Aorta (tissue), 5 donors: ENCODE results near the gene DCAF17. TPM values are rescaled to one million over a fixed set of nuclear protein-coding genes. Genes with fewer than 3 reads are reported as not detected.
A peak's percentile ranks its signal among the peaks of the same experiment; 100 is the strongest.

Experiments used
- ATAC-seq: fragments of 200-7000 bp; cut with Tn5 transposase; one replicate; pipeline ENCODE4 v1.9.1; 2022; ENCODE audit warnings: moderate library complexity; ENCODE audit not compliant: low FRiP score
- DNase-seq, 2 donors: peaks; one replicate each; pipeline ENCODE4 v3.0.0-alpha.2; 2020
- H3K27ac ChIP-seq, 2 donors: one replicate each; pipeline ENCODE4 v1.5.1; 2013; ENCODE audit warnings: low read length in 2 of 2, mild to moderate bottlenecking in 2 of 2, moderate library complexity in 2 of 2, control low read depth in 1 of 2, inconsistent platforms in 1 of 2, low read depth in 1 of 2
- H3K27me3 ChIP-seq, 2 donors: one replicate each; pipeline ENCODE4 v1.6.1; 2013; ENCODE audit warnings: control low read depth in 1 of 2, low read length in 1 of 2, mild to moderate bottlenecking in 1 of 2, moderate library complexity in 1 of 2; ENCODE audit not compliant: insufficient read depth in 2 of 2, control insufficient read depth in 1 of 2
- H3K36me3 ChIP-seq, 2 donors: one replicate each; pipeline ENCODE4 v1.6.1; 2013; ENCODE audit warnings: control low read depth in 1 of 2, low read length in 1 of 2, mild to moderate bottlenecking in 1 of 2; ENCODE audit not compliant: insufficient read depth in 2 of 2, control insufficient read depth in 1 of 2
- H3K4me1 ChIP-seq, 2 donors: one replicate each; pipeline ENCODE4 v1.6.1; 2013; ENCODE audit warnings: low read length in 2 of 2, control low read depth in 1 of 2, mild to moderate bottlenecking in 1 of 2, moderate library complexity in 1 of 2; ENCODE audit not compliant: insufficient read depth in 2 of 2, control insufficient read depth in 1 of 2
- H3K4me3 ChIP-seq, 2 donors: one replicate each; pipeline ENCODE4 v1.5.1; 2013; ENCODE audit warnings: low read length in 2 of 2, control low read depth in 1 of 2, mild to moderate bottlenecking in 1 of 2
- H3K9me3 ChIP-seq: one replicate; pipeline ENCODE4 v1.6.1; 2013; ENCODE audit warnings: mild to moderate bottlenecking, low read length; ENCODE audit not compliant: control insufficient read depth
- WGBS, 2 donors: extraction: QIAGEN DNeasy Blood & Tissue Kit; methylation state at CpG; one replicate each; pipeline ENCODE4 v1.1.7; 2013; 5-methylcytosine and 5-hydroxymethylcytosine counted together
- intact Hi-C, 2 donors: fragments of 100-400 bp; cut with DNase I; formaldehyde crosslinking; loops; one replicate each; pipeline versions ENCODE4 v1.14.2 to v1.15.0; 2022
- polyA plus RNA-seq, 2 donors: library from polyadenylated mRNA; stranded (reverse); fragments of 200-250 nt; gene quantifications; one replicate each; pipeline ENCODE4 v1.2.3, GENCODE V29; 2013
- total RNA-seq, 2 donors: library from RNA; stranded (reverse); fragmentation: NEBNext Ultra II Directional; extraction: Animal tissue kit (Norgen Biotek cat#: 25700); gene quantifications; one replicate each; pipeline ENCODE4 v1.2.1, GENCODE V29; 2021
- donor health status: healthy with polysubstance abuse.
- donor health status: Bipolar disorder and iron deficiency.
- donor health status: DM: no; HTN: no; CAD: no.
- donor health status: DM: no; HTN: no; CAD: no.
- donor health status: DM: yes; HTN: yes; CAD: no.

The DCAF17 gene
- total and polyA plus RNA-seq, 4 donors: 5.4 to 20.3 (median 12.6) TPM

DNA sequence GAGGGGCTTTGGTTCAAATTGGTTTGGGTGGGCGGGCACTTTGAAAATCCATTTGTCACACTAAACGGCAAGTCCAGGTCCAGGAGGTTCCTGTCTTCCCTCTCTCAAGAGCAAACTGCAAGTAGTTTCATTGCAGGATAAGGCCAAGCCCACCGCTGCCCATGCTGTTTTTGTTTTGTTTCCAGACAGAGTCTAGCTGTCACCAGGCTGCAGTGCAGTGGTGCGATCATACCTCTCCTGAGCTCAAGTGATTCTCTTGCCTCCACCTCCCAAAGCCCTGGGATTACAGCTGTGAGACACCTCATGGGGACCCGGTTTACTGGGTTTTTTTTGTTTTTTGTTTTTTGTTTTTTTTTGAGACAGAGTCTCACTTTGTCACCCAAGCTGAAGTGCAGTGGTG, 86.4 kb downstream of the DCAF17 start:
- WGBS, 2 donors: 84 to 89% methylated on average over 5 of the region's 5 CpGs
- no peak overlapping the region for H3K27ac ChIP-seq
- no peaks in the 10 kb centered on the region for H3K27me3 ChIP-seq
- no peaks in the 10 kb centered on the region for H3K9me3 ChIP-seq
- peaks cover 0 to 2% of the 10 kb centered on the region in 2 donors for H3K4me1 ChIP-seq
- H3K36me3 ChIP-seq: no peaks in the 10 kb centered on the region
- no peak overlapping the region for H3K4me3 ChIP-seq
- ATAC-seq (no peak), DNase-seq (no peak)
- intact Hi-C loops: no loop called here

DNA sequence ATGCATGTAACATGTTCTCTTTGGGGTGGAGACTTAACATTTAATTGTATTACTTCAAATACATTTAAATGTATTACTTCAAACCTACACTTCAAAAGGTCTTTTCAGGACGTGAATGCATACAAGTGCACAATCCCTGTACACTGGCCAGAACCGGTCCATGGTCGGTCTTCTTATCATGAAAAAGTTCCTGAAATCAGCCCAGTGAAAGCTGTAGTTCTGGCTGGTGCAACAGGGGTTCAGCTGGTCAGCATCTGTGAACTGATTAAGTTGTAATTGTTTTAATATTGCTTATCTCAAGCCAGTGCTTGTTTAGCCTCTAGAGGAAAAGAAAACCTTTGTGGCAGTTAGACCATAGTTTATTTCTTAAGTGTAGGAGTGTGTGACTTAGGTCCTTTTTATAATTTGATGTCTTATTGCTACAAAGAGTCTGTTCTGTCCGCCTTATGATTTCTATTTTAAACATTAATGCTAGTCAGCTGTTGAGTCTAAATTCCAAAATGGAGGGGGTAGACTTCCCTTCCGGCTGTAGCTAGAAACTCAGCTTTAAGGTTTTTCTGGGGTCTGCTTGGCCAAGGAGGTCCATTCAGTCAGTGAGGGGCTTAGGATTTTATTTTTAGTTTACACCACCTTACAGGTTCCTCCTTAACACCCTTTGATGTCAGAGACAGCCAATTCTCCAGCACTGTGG, 87.5 kb downstream of the DCAF17 start:
- Histone ChIP-seq H3K27me3 (no peaks in the 10 kb centered on the region), H3K36me3 (no peaks in the 10 kb centered on the region), H3K9me3 (no peaks in the 10 kb centered on the region), H3K4me1 (peaks cover 0 to 2% of the 10 kb centered on the region in 2 donors), H3K27ac (peak overlapping the region; percentile 87 to 91), H3K4me3 (peak overlapping the region in 1 of 2 donors; percentile 35)
- DNase-seq (no peak), ATAC-seq (no peak)
- WGBS, 2 donors: 10 to 15% methylated on average over 5 of the region's 5 CpGs
- intact Hi-C loops: loop anchor here in 1 of 2 donors (2.0 kb wide), 1 partner anchor 87 kb away; the partner anchor contains the start of gene DCAF17

DNA sequence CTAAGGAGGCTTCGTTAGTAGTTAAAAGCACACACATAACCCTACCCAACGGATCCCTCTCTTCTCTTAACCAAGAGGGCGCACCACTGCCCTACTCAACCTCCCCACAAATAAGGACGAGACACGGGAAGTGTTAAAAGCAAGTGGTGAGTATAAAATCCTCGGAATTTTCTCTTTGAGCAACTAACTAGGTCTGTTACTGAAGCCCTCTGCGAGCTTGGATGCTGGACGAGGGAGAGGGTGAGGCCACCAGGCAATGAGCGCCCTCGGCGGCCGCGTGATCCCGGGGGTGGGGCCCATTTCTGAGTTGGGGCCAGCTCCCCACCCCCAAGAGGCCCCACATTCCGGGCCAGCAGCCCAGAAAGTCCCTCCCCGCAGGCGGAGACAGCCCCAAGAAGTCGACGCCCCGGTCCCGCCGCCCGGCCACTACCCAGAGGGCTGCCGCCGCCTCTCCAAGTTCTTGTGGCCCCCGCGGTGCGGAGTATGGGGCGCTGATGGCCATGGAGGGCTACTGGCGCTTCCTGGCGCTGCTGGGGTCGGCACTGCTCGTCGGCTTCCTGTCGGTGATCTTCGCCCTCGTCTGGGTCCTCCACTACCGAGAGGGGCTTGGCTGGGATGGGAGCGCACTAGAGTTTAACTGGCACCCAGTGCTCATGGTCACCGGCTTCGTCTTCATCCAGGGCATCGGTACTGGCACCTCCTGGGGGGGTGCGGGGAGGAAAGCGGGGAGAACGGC, 88.2 kb downstream of the DCAF17 start, which contains the start of gene CYBRD1:
CYBRD1 (plus strand) TSS at position 423 of the 736 bp plus-strand sequence; CDS start at position 495, 72 bp downstream.
- Histone ChIP-seq H3K9me3 (no peaks in the 10 kb centered on the region), H3K27me3 (no peaks in the 10 kb centered on the region), H3K27ac (peak within 1 kb of the TSS; percentile 87 to 92), H3K4me1 (peaks cover 0 to 2% of the 10 kb centered on the region in 2 donors), H3K36me3 (no peaks in the 10 kb centered on the region), H3K4me3 (peak within 1 kb of the TSS; percentile 81 to 96)
- ATAC-seq (peak; percentile 94), DNase-seq (peak; percentile 95 to 96)
- intact Hi-C loops: loop anchor here in 1 of 2 donors (2.0 kb wide), 1 partner anchor 87 kb away; the partner anchor contains the start of gene DCAF17
- 0 to 1% methylated on average over 45 of the region's 45 CpGs for WGBS, 2 donors

DNA sequence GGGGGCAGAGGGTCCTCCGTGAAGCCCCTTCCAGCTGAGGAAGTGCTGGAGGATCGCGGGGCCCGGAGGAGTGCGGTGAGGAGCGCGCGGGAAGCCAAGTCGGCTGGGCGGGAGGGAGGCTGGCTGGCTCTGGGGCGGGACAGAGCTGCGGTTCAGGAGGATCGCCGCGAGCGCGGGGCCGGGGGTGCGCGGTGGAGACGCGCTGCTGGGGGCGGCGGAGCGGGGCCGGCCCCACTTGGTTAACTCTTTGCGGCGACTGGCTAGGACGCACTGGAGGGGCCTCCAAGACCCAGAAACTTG, 88.7 kb downstream of the DCAF17 start:
- intact Hi-C loops: loop anchor here in 1 of 2 donors (2.0 kb wide), 1 partner anchor 88 kb away; the partner anchor contains the start of gene DCAF17
- Histone ChIP-seq H3K27me3 (no peaks in the 10 kb centered on the region), H3K9me3 (no peaks in the 10 kb centered on the region), H3K36me3 (no peaks in the 10 kb centered on the region), H3K4me1 (peaks cover 0 to 2% of the 10 kb centered on the region in 2 donors), H3K27ac (peak overlapping the region; percentile 87 to 92), H3K4me3 (peak overlapping the region; percentile 81 to 96)
- 0 to 1% methylated on average over 29 of the region's 29 CpGs for WGBS, 2 donors
- DNase-seq (peak in 1 of 2 donors; percentile 67), ATAC-seq (peak; percentile 75)

DNA sequence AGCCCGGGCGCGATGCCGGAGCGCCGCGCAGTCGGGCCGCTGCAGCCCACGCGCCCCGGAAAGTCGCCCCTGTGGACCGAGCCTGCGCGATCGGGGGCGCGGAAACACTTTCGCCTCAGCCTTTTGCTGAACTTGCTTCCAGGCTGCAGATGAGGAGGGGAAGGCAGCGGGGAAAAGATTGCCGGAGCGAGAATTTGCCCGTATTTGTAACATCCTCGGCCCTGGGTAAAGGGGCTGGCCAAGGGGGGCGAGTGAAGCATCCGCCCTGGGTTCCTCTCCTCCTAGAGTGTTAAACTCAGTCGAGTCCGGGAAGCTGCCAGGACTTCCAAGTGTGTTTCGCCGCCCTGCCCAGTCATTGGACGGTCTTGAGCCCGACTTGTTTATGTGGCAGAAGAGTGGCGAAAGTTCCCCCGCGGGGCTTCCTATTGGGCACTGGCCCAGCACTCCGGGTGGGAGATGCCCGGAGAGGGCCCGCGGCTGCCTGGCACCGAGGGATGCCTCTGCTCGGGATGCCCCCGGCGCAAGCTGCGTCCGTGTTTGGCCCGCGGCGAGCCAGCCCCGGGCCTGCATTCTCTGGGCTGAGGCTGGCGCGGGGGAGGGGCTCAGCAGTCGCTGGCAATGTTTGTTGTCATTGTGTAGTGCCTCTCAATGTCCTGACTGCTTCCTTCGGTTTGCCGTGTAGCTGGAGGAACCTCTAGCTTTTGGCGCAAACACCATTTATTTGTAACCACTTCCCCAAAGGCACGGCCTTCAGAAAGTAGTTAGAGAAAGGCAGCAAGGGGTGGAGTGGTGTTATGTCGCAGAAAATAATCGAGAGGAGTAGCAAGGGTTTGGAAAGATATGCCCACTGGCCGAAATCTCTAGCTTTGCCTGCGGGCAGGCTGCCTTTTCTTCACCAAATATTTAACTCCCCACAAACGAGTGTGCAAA, 89.3 kb downstream of the DCAF17 start:
- ATAC-seq (peak; percentile 84), DNase-seq (peak; percentile 88 to 92)
- Histone ChIP-seq H3K36me3 (no peaks in the 10 kb centered on the region), H3K27ac (peak overlapping the region; percentile 87 to 92), H3K4me1 (peaks cover 0 to 2% of the 10 kb centered on the region in 2 donors), H3K9me3 (no peaks in the 10 kb centered on the region), H3K27me3 (no peaks in the 10 kb centered on the region), H3K4me3 (peak overlapping the region; percentile 81 to 96)
- intact Hi-C loops: loop anchor here in 1 of 2 donors (2.0 kb wide), 1 partner anchor 89 kb away; the partner anchor contains the start of gene DCAF17
- 0% methylated on average over 55 to 62 of the region's 62 CpGs for WGBS, 2 donors

DNA sequence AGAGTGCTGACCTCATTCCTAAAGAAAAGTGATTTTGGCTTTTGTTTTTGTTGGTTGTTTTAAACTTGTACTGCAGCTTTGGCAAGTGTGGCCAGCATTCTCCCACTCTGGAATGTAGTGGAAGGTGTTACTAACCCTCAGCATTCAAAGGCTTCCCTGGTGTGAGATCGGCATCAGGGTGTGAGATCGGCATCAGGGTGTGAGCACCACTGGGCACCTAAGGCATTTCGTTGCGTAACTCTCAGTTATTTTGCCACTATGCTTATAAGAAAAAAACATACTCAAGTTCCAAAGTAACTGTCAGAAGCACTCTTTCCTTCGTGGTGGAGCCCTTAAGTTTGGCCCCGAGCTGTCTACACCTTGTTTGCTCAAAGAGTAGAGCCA, 90.0 kb downstream of the DCAF17 start:
- intact Hi-C loops: no loop called here
- no peaks in the 10 kb centered on the region for H3K9me3 ChIP-seq
- peaks cover 0 to 2% of the 10 kb centered on the region in 2 donors for H3K4me1 ChIP-seq
- 1 to 2% methylated on average over 6 of the region's 6 CpGs for WGBS, 2 donors
- DNase-seq (no peak), ATAC-seq (no peak)
- H3K36me3 ChIP-seq: no peaks in the 10 kb centered on the region
- peak overlapping the region; percentile 81 to 96 for H3K4me3 ChIP-seq
- H3K27me3 ChIP-seq: no peaks in the 10 kb centered on the region
- peak overlapping the region; percentile 87 to 92 for H3K27ac ChIP-seq

DNA sequence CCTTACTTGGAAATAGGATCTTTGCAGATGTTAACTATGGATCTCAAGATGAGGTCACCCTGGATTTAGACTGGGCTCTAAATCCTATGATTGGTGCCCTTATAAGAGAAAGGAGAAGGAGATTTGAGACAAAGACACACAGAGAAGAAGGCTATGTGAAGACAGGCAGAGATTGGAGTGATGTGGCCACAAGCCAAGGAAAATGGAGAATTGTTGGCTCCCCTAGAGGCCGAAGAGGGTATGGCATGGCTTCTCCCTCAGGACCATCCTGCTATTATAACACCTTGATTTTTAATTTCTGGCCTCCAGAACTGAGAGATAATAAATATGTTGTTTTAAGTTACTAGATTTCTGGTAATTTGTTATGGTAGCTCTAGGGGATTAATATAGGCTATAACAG, 95.9 kb downstream of the DCAF17 start:
- DNase-seq (no peak), ATAC-seq (no peak)
- intact Hi-C loops: no loop called here
- no peak overlapping the region for H3K27ac ChIP-seq
- H3K9me3 ChIP-seq: no peaks in the 10 kb centered on the region
- no peak overlapping the region for H3K4me3 ChIP-seq
- 96 to 97% methylated on average over 1 of the region's 1 CpG for WGBS, 2 donors
- H3K27me3 ChIP-seq: no peaks in the 10 kb centered on the region
- peaks cover 0 to 6% of the 10 kb centered on the region in 2 donors for H3K4me1 ChIP-seq
- H3K36me3 ChIP-seq: peaks cover 0 to 2% of the 10 kb centered on the region in 2 donors

DNA sequence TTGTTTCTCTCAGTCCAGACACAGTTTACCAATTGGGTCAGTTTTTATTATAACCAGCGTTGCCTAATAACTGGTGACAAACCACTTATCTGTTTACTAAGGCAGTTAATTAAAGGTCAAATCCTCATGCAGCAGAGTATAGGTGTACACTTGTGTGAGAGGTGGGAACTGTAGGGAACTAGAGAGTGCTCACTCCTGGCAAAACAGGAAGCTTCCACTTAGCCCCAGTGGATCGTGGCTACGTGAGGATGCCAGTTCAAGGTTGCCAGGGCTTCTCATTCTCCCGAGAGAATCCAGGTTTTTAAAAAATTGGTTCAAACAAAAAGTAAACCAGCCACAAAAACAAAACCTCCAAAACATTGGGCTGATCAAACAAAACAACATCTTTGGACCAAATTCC, 96.4 kb downstream of the DCAF17 start:
- peak overlapping the region in 1 of 2 donors; percentile 36 for H3K27ac ChIP-seq
- H3K4me3 ChIP-seq: no peak overlapping the region
- WGBS, 2 donors: 28 to 31% methylated on average over 4 of the region's 4 CpGs

More for the DNA sequence above, 96.4 kb downstream of the DCAF17 start:
- H3K4me1 ChIP-seq: peaks cover 0 to 6% of the 10 kb centered on the region in 2 donors
- H3K9me3 ChIP-seq: no peaks in the 10 kb centered on the region
- no peaks in the 10 kb centered on the region for H3K27me3 ChIP-seq
- intact Hi-C loops: no loop called here
- ATAC-seq (no peak), DNase-seq (no peak)
- H3K36me3 ChIP-seq: peaks cover 0 to 2% of the 10 kb centered on the region in 2 donors
